Heart left ventricle (tissue), 16 donors: ENCODE data around the gene SUGP1. TPM values are rescaled to one million over a fixed set of nuclear protein-coding genes. Genes with fewer than 3 reads are reported as not detected.

Source experiments
- ATAC-seq, 4 donors: fragments of 200-7000 bp; cut with Tn5 transposase; one replicate each; pipeline ENCODE4 v1.9.1; 2020 to 2022; ENCODE audit warnings: moderate library complexity in 4 of 4, mild to moderate bottlenecking in 3 of 4, moderate number of reproducible peaks in 1 of 4
- DNase-seq, 5 donors: peaks; one replicate each; pipeline ENCODE4 v3.0.0-alpha.2; 2020
- H3K27ac ChIP-seq, 12 donors: fragments of 200-600 bp; sonication (generic) in 4 of 12; one replicate each; pipeline versions ENCODE4 v1.5.0 to v1.8.0; 2016 to 2022; ENCODE audit warnings: mild to moderate bottlenecking in 2 of 12
- H3K27me3 ChIP-seq, 9 donors: fragments of 200-600 bp; sonication (generic) in 2 of 9; one replicate each; pipeline versions ENCODE4 v1.5.1 to v1.8.0; 2016 to 2022; ENCODE audit warnings: mild to moderate bottlenecking in 3 of 9
- H3K36me3 ChIP-seq, 9 donors: fragments of 200-600 bp; sonication (generic) in 2 of 9; one replicate each; pipeline versions ENCODE4 v1.5.0 to v1.8.0; 2018 to 2022; ENCODE audit warnings: mild to moderate bottlenecking in 2 of 9
- H3K4me1 ChIP-seq, 12 donors: fragments of 200-600 bp; sonication (generic) in 4 of 12; one replicate each; pipeline versions ENCODE4 v1.5.0 to v1.8.0; 2016 to 2022; ENCODE audit warnings: mild to moderate bottlenecking in 3 of 12
- H3K4me3 ChIP-seq, 12 donors: fragments of 200-600 bp; sonication (generic) in 4 of 12; one replicate each; pipeline versions ENCODE4 v1.5.0 to v1.8.0; 2017 to 2022; ENCODE audit warnings: mild to moderate bottlenecking in 9 of 12, moderate library complexity in 4 of 12
- H3K9me3 ChIP-seq, 12 donors: fragments of 200-600 bp; sonication (generic) in 4 of 12; one replicate each; pipeline versions ENCODE4 v1.5.0 to v1.8.0; 2016 to 2022; ENCODE audit warnings: mild to moderate bottlenecking in 1 of 12
- CTCF ChIP-seq, 12 donors: fragments of 200-600 bp; sonication (generic) in 4 of 12; IDR thresholded peaks; one replicate each; pipeline versions ENCODE4 v1.5.0 to v1.8.0; 2018 to 2022; ENCODE audit warnings: antibody characterized with exemption in 12 of 12, mild to moderate bottlenecking in 5 of 12
- POLR2A ChIP-seq, 2 donors: fragments of 450-650 bp; IDR thresholded peaks; one replicate each; pipeline ENCODE4 v1.6.1; 2017; ENCODE audit warnings: antibody characterized with exemption in 2 of 2, mild to moderate bottlenecking in 2 of 2, moderate library complexity in 2 of 2
- WGBS, 4 donors: extraction: QIAGEN DNeasy Blood & Tissue Kit in 2 of 4; methylation state at CpG; one replicate each; pipeline versions ENCODE4 v1.1.5 to v1.1.7; 2013 to 2018; 5-methylcytosine and 5-hydroxymethylcytosine counted together
- intact Hi-C, 10 donors: fragments of 100-400 bp; cut with DNase I; formaldehyde crosslinking; loops; one replicate each; pipeline versions ENCODE4 v1.11.1 to v1.14.2; 2022
- polyA plus RNA-seq, 2 donors: library from polyadenylated mRNA; stranded (reverse); fragments of 200-250 nt; gene quantifications; one replicate each; pipeline ENCODE4 v1.2.3, GENCODE V29; 2013
- total RNA-seq, 9 donors: library from RNA; depleted of rRNA in 2 of 9; stranded (reverse); fragments of >200 nt in 2 of 9; fragmentation: NEBNext Ultra II Directional in 3 of 9; extraction: Animal tissue kit (Norgen Biotek cat#: 25700) in 3 of 9; gene quantifications; one replicate each; pipeline versions ENCODE4 v1.1.0 to v1.2.4, GENCODE V29; 2016 to 2023
- donor health status: ischemic (EF 13 %, LVEDD 7.1; RV severe dilation, severe dysfunction).
- donor health status: healthy with polysubstance abuse.
- donor health status: DM: no; HTN: yes; CAD: no.
- donor health status: DM: no; HTN: no; CAD: no.
- donor health status: ischemic (EF 25% LVEDD 6.9; RV normal size, moderate dysfunction).
- donor health status: ischemic (EF 25% LVEDD 5.7; RV mildly dilated, moderate dysfunction).
- donor health status: healthy.
- donor health status: DM: yes; HTN: yes; CAD: no.
- donor health status: ischemic (EF 35%, LVEDD 5.7; RV mildly dilated, moderate dysfunction).
- donor health status: nonischemic (EF 11% LVEDD 7.7; RV severe dilation, severe dysfunction).
- donor health status: DM: yes; HTN: yes; CAD: no.
- donor health status: PGD.
- donor health status: ischemic (EF 29% LVEDD 5.4; RV normal size, mild dysfunction).
- donor health status: nonischemic (EF 23%, LVEDD 6.1; RV moderate dilation, normal function).

The SUGP1 gene
- total and polyA plus RNA-seq, 11 donors: 28.7 to 53.4 (median 41.0) TPM

DNA sequence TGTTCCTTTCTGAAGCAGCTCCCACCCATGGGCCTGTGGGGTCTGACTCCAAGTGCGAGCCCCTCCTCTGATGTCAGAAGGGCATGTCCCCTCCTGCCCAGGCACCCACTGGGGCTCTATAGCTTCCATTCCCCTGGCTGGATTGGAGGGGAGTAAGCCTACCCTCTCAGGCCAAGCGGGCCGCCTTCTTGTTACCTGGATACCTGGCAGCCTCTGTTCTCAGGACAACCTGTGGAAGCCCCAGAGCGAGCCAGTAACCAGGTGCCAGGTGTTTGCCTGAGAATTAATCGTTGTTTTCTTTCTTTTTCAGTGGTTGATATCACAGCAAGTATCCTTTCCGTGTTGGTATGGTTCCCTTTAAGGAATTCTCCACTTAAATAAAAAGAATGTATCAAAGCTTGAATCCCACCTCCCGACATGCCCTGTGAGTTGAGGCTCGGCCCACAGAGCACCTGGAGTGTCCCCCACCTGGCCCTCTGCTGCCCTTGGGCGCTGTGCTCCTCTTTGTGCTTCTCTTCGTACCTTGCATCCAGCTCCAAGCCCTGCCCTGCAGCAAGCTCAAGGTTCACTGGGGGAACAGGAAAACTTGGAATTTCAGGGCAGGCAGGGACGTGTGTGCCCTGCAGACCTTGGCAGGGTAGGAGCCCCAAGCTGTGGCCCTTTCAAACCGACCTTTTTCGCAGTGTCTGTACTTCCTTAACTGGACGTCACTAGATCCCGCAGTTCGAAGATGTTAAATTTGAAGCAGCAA lies 15.3 kb upstream of the SUGP1 start:
- 86 to 91% (median 87%) methylated on average over 16 of the region's 16 CpGs for WGBS, 4 donors
- Histone ChIP-seq H3K27ac (no peak overlapping the region), H3K36me3 (peaks cover 2 to 100% (median 86%) of the 10 kb centered on the region in 9 donors), H3K27me3 (no peaks in the 10 kb centered on the region), H3K4me1 (no peaks in the 10 kb centered on the region), H3K9me3 (no peaks in the 10 kb centered on the region), H3K4me3 (no peak overlapping the region)
- TF ChIP-seq POLR2A (IDR thresholded peaks at IDR 0.05) (no peak), CTCF (IDR thresholded peaks at IDR 0.05) (no peak)
- intact Hi-C loops: no loop called here
- DNase-seq: no peak
- peak in 1 of 4 donors; percentile 14 for ATAC-seq

DNA sequence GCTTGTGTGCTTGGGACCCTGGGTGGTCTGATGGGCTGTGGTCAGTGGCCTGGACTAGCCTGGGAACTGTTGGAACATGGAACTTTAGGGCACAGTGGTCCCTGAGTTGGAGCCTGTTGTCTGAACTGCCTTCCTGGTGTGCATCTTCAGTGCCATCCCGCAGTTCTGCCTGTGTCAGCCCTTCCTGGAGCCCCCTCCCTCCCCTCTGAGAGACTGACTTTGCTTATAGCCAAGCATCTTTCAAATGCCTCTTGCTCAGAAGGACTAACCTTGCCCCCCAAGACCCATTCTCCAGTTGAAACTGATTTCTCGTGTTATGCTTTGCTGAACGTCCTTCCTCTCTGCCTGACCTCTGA lies 14.7 kb upstream of the SUGP1 start:
- intact Hi-C loops: no loop called here
- no peak for DNase-seq
- Histone ChIP-seq H3K4me3 (no peak overlapping the region), H3K9me3 (no peaks in the 10 kb centered on the region), H3K4me1 (no peaks in the 10 kb centered on the region), H3K27ac (no peak overlapping the region), H3K36me3 (peaks cover 0 to 100% (median 86%) of the 10 kb centered on the region in 9 donors), H3K27me3 (no peaks in the 10 kb centered on the region)
- ATAC-seq: no peak
- TF ChIP-seq CTCF (IDR thresholded peaks at IDR 0.05): no peak
- no peak for TF ChIP-seq POLR2A (IDR thresholded peaks at IDR 0.05)
- WGBS, 4 donors: 77 to 84% (median 81%) methylated on average over 3 of the region's 3 CpGs

- Histone ChIP-seq H3K4me3 (no peak overlapping the region), H3K27me3 (no peaks in the 10 kb centered on the region), H3K4me1 (peaks cover 0 to 4% (median 0%) of the 10 kb centered on the region in 12 donors), H3K36me3 (peaks cover 0 to 100% (median 86%) of the 10 kb centered on the region in 9 donors), H3K27ac (no peak overlapping the region), H3K9me3 (no peaks in the 10 kb centered on the region)
- WGBS, 4 donors: 86 to 91% (median 87%) methylated on average over 20 to 22 of the region's 22 CpGs
- no peak for DNase-seq
- TF ChIP-seq POLR2A (IDR thresholded peaks at IDR 0.05): no peak
- TF ChIP-seq CTCF (IDR thresholded peaks at IDR 0.05): no peak
- peak in 1 of 4 donors; percentile 5 for ATAC-seq
- intact Hi-C loops: no loop called here
Measured at GRCh38 chr19:19334063-19334988, 14.0 kb upstream of the SUGP1 start.

GRCh38 chr19:19329126-19329525 lies 8.8 kb upstream of the SUGP1 start:
- Histone ChIP-seq H3K36me3 (peaks cover 0 to 100% (median 87%) of the 10 kb centered on the region in 9 donors), H3K9me3 (no peaks in the 10 kb centered on the region), H3K27ac (peak overlapping the region in 1 of 12 donors; percentile 51), H3K27me3 (no peaks in the 10 kb centered on the region), H3K4me1 (peaks cover 0 to 19% (median 8%) of the 10 kb centered on the region in 12 donors), H3K4me3 (no peak overlapping the region)
- 49 to 70% (median 55%) methylated on average over 6 of the region's 6 CpGs for WGBS, 4 donors
- TF ChIP-seq POLR2A (IDR thresholded peaks at IDR 0.05) (no peak), CTCF (IDR thresholded peaks at IDR 0.05) (no peak)
- ATAC-seq (peak in 1 of 4 donors; percentile 19), DNase-seq (no peak)
- intact Hi-C loops: loop anchor here in 1 of 10 donors (10.0 kb wide), 1 partner anchor 124 kb away; the partner anchor contains the start of gene NR2C2AP
